Endothelial cell of umbilical vein (primary cell): ENCODE measurements around the gene DUT.

Experiments used
- CTCF ChIP-seq, 2 donors: IDR thresholded peaks; 1 replicate in 1 of 2; 2 replicates in 1 of 2; pipeline ENCODE4 v1.5.1; 2011; ENCODE audit warnings: low read length in 2 of 2, mild to moderate bottlenecking in 2 of 2, moderate library complexity in 2 of 2, control low read depth in 1 of 2, inconsistent platforms in 1 of 2, low read depth in 1 of 2; ENCODE audit not compliant: insufficient read depth in 1 of 2; ENCODE audit errors: extremely low read depth in 1 of 2
- EZH2 ChIP-seq: IDR thresholded peaks from 2 replicates; pipeline ENCODE4 v1.6.1; 2012; ENCODE audit warnings: borderline replicate concordance, low read depth, mild to moderate bottlenecking, moderate library complexity, low read length, inconsistent platforms; ENCODE audit not compliant: severe bottlenecking
- FOS ChIP-seq: IDR thresholded peaks from 2 replicates; pipeline ENCODE4 v1.6.1; 2011; ENCODE audit warnings: mild to moderate bottlenecking, low read length, moderate library complexity, borderline replicate concordance; ENCODE audit not compliant: insufficient read depth
- JUN ChIP-seq: IDR thresholded peaks from 2 replicates; pipeline ENCODE4 v1.6.1; 2011; ENCODE audit warnings: borderline replicate concordance, low read depth; ENCODE audit not compliant: insufficient read length, insufficient read depth
- MAX ChIP-seq: IDR thresholded peaks from 2 replicates; pipeline ENCODE4 v1.6.1; 2011; ENCODE audit not compliant: insufficient read depth, insufficient read length
- MYC ChIP-seq: IDR thresholded peaks from one replicate; pipeline ENCODE4 v1.6.1; 2011; ENCODE audit warnings: mild to moderate bottlenecking, low read depth, low read length
- POLR2A ChIP-seq: IDR thresholded peaks from 2 replicates; pipeline ENCODE4 v1.6.1; 2012; ENCODE audit warnings: low read depth, mild to moderate bottlenecking, control low read depth, low read length
- POLR2AphosphoS5 ChIP-seq: IDR thresholded peaks from 2 replicates; pipeline ENCODE4 v1.6.1; 2012; ENCODE audit warnings: low read depth, mild to moderate bottlenecking, control low read depth, low read length, moderate library complexity; ENCODE audit not compliant: insufficient read depth

GRCh38 chr15:48282216-48282615, 49.0 kb upstream of the DUT start:
- TF ChIP-seq EZH2 (no peak), MYC (no peak), POLR2A (no peak), CTCF (IDR thresholded peaks at IDR 0.05; ENCODE audit: extremely low read depth in 1 of 2, insufficient read depth in 1 of 2, low read depth in 1 of 2, low read length in 2 of 2) (no peak), POLR2AphosphoS5 (no peak), MAX (no peak), JUN (no peak), FOS (no peak)
